Heart left ventricle (tissue), 16 donors: ENCODE data around the gene SIDT2. TPM values are rescaled to one million over a fixed set of nuclear protein-coding genes. Genes with fewer than 3 reads are reported as not detected.

Experiments used
- ATAC-seq, 4 donors: fragments of 200-7000 bp; cut with Tn5 transposase; one replicate each; pipeline ENCODE4 v1.9.1; 2020 to 2022; ENCODE audit warnings: moderate library complexity in 4 of 4, mild to moderate bottlenecking in 3 of 4, moderate number of reproducible peaks in 1 of 4
- DNase-seq, 5 donors: peaks; one replicate each; pipeline ENCODE4 v3.0.0-alpha.2; 2020
- H3K27ac ChIP-seq, 12 donors: fragments of 200-600 bp; sonication (generic) in 4 of 12; one replicate each; pipeline versions ENCODE4 v1.5.0 to v1.8.0; 2016 to 2022; ENCODE audit warnings: mild to moderate bottlenecking in 2 of 12
- H3K27me3 ChIP-seq, 9 donors: fragments of 200-600 bp; sonication (generic) in 2 of 9; one replicate each; pipeline versions ENCODE4 v1.5.1 to v1.8.0; 2016 to 2022; ENCODE audit warnings: mild to moderate bottlenecking in 3 of 9
- H3K36me3 ChIP-seq, 9 donors: fragments of 200-600 bp; sonication (generic) in 2 of 9; one replicate each; pipeline versions ENCODE4 v1.5.0 to v1.8.0; 2018 to 2022; ENCODE audit warnings: mild to moderate bottlenecking in 2 of 9
- H3K4me1 ChIP-seq, 12 donors: fragments of 200-600 bp; sonication (generic) in 4 of 12; one replicate each; pipeline versions ENCODE4 v1.5.0 to v1.8.0; 2016 to 2022; ENCODE audit warnings: mild to moderate bottlenecking in 3 of 12
- H3K4me3 ChIP-seq, 12 donors: fragments of 200-600 bp; sonication (generic) in 4 of 12; one replicate each; pipeline versions ENCODE4 v1.5.0 to v1.8.0; 2017 to 2022; ENCODE audit warnings: mild to moderate bottlenecking in 9 of 12, moderate library complexity in 4 of 12
- H3K9me3 ChIP-seq, 12 donors: fragments of 200-600 bp; sonication (generic) in 4 of 12; one replicate each; pipeline versions ENCODE4 v1.5.0 to v1.8.0; 2016 to 2022; ENCODE audit warnings: mild to moderate bottlenecking in 1 of 12
- CTCF ChIP-seq, 12 donors: fragments of 200-600 bp; sonication (generic) in 4 of 12; IDR thresholded peaks; one replicate each; pipeline versions ENCODE4 v1.5.0 to v1.8.0; 2018 to 2022; ENCODE audit warnings: antibody characterized with exemption in 12 of 12, mild to moderate bottlenecking in 5 of 12
- POLR2A ChIP-seq, 2 donors: fragments of 450-650 bp; IDR thresholded peaks; one replicate each; pipeline ENCODE4 v1.6.1; 2017; ENCODE audit warnings: antibody characterized with exemption in 2 of 2, mild to moderate bottlenecking in 2 of 2, moderate library complexity in 2 of 2
- WGBS, 4 donors: extraction: QIAGEN DNeasy Blood & Tissue Kit in 2 of 4; methylation state at CpG; one replicate each; pipeline versions ENCODE4 v1.1.5 to v1.1.7; 2013 to 2018; 5-methylcytosine and 5-hydroxymethylcytosine counted together
- intact Hi-C, 10 donors: fragments of 100-400 bp; cut with DNase I; formaldehyde crosslinking; loops; one replicate each; pipeline versions ENCODE4 v1.11.1 to v1.14.2; 2022
- polyA plus RNA-seq, 2 donors: library from polyadenylated mRNA; stranded (reverse); fragments of 200-250 nt; gene quantifications; one replicate each; pipeline ENCODE4 v1.2.3, GENCODE V29; 2013
- total RNA-seq, 9 donors: library from RNA; depleted of rRNA in 2 of 9; stranded (reverse); fragments of >200 nt in 2 of 9; fragmentation: NEBNext Ultra II Directional in 3 of 9; extraction: Animal tissue kit (Norgen Biotek cat#: 25700) in 3 of 9; gene quantifications; one replicate each; pipeline versions ENCODE4 v1.1.0 to v1.2.4, GENCODE V29; 2016 to 2023
- donor health status: ischemic (EF 13 %, LVEDD 7.1; RV severe dilation, severe dysfunction).
- donor health status: healthy with polysubstance abuse.
- donor health status: DM: no; HTN: yes; CAD: no.
- donor health status: DM: no; HTN: no; CAD: no.
- donor health status: ischemic (EF 25% LVEDD 6.9; RV normal size, moderate dysfunction).
- donor health status: ischemic (EF 25% LVEDD 5.7; RV mildly dilated, moderate dysfunction).
- donor health status: healthy.
- donor health status: DM: yes; HTN: yes; CAD: no.
- donor health status: ischemic (EF 35%, LVEDD 5.7; RV mildly dilated, moderate dysfunction).
- donor health status: nonischemic (EF 11% LVEDD 7.7; RV severe dilation, severe dysfunction).
- donor health status: DM: yes; HTN: yes; CAD: no.
- donor health status: PGD.
- donor health status: ischemic (EF 29% LVEDD 5.4; RV normal size, mild dysfunction).
- donor health status: nonischemic (EF 23%, LVEDD 6.1; RV moderate dilation, normal function).

The SIDT2 gene
- total and polyA plus RNA-seq, 11 donors, result 13.9 to 45.5 (median 19.3) TPM

GRCh38 chr11:117221775-117222517 lies 43.4 kb downstream of the SIDT2 start:
- Histone ChIP-seq H3K27me3 (no peaks in the 10 kb centered on the region), H3K27ac (peak overlapping the region; percentile 59 to 98 (median 88)), H3K4me1 (peaks cover 12 to 66% (median 49%) of the 10 kb centered on the region in 12 donors), H3K4me3 (peak overlapping the region in 1 of 12 donors; percentile 19), H3K9me3 (no peaks in the 10 kb centered on the region), H3K36me3 (peaks cover 0 to 91% (median 69%) of the 10 kb centered on the region in 9 donors)
- 33 to 44% (median 36%) methylated on average over 7 of the region's 7 CpGs for WGBS, 4 donors
- ATAC-seq (peak; percentile 32 to 56 (median 44)), DNase-seq (peak in 3 of 5 donors; percentile 54 to 76 (median 63))
- peak in 2 of 12 donors; percentile 18 to 23 for TF ChIP-seq CTCF (IDR thresholded peaks at IDR 0.05)
- no peak for TF ChIP-seq POLR2A (IDR thresholded peaks at IDR 0.05)
- intact Hi-C loops, result loop anchor here in 8 of 10 donors (2.0 to 10.0 kb wide), 13 partner anchors 23 to 435 kb away; partner anchors contain the start of genes APOA5 (in 3 of the 8), SIDT2 (in 2 of the 8), ZPR1 (in 2 of the 8) and PAFAH1B2 (in 1 of the 8)

GRCh38 chr11:117222991-117223740 lies 44.6 kb downstream of the SIDT2 start:
- peak overlapping the region in 7 of 12 donors; percentile 5 to 98 (median 88) for H3K27ac ChIP-seq
- no peak for TF ChIP-seq POLR2A (IDR thresholded peaks at IDR 0.05)
- no peak for TF ChIP-seq CTCF (IDR thresholded peaks at IDR 0.05)
- peaks cover 12 to 54% (median 41%) of the 10 kb centered on the region in 12 donors for H3K4me1 ChIP-seq
- DNase-seq (no peak), ATAC-seq (no peak)
- intact Hi-C loops, result loop anchor here in 8 of 10 donors (5.0 to 10.0 kb wide), 11 partner anchors 41 to 436 kb away; partner anchors contain the start of genes APOA5 (in 3 of the 8), ZPR1 (in 2 of the 8), PAFAH1B2 (in 1 of the 8) and SIDT2 (in 1 of the 8)
- no peaks in the 10 kb centered on the region for H3K9me3 ChIP-seq
- no peaks in the 10 kb centered on the region for H3K27me3 ChIP-seq
- no peak overlapping the region for H3K4me3 ChIP-seq
- 93 to 95% (median 95%) methylated on average over 14 of the region's 14 CpGs for WGBS, 4 donors
- H3K36me3 ChIP-seq, result peaks cover 0 to 91% (median 69%) of the 10 kb centered on the region in 9 donors

GRCh38 chr11:117223741-117224689 lies 45.5 kb downstream of the SIDT2 start:
- H3K9me3 ChIP-seq, result no peaks in the 10 kb centered on the region
- TF ChIP-seq POLR2A (IDR thresholded peaks at IDR 0.05) (no peak), CTCF (IDR thresholded peaks at IDR 0.05) (no peak)
- 74 to 78% (median 76%) methylated on average over 17 of the region's 17 CpGs for WGBS, 4 donors
- no peaks in the 10 kb centered on the region for H3K27me3 ChIP-seq
- H3K4me3 ChIP-seq, result no peak overlapping the region
- intact Hi-C loops, result loop anchor here in 8 of 10 donors (5.0 to 10.0 kb wide), 11 partner anchors 42 to 437 kb away; partner anchors contain the start of genes APOA5 (in 3 of the 8), ZPR1 (in 2 of the 8), PAFAH1B2 (in 1 of the 8) and SIDT2 (in 1 of the 8)
- H3K27ac ChIP-seq, result peak overlapping the region in 1 of 12 donors; percentile 89
- ATAC-seq, result no peak
- H3K4me1 ChIP-seq, result peaks cover 12 to 46% (median 35%) of the 10 kb centered on the region in 12 donors
- no peak for DNase-seq
- H3K36me3 ChIP-seq, result peaks cover 0 to 91% (median 69%) of the 10 kb centered on the region in 9 donors
